ENCODE data around the gene TDRD12.

DNA sequence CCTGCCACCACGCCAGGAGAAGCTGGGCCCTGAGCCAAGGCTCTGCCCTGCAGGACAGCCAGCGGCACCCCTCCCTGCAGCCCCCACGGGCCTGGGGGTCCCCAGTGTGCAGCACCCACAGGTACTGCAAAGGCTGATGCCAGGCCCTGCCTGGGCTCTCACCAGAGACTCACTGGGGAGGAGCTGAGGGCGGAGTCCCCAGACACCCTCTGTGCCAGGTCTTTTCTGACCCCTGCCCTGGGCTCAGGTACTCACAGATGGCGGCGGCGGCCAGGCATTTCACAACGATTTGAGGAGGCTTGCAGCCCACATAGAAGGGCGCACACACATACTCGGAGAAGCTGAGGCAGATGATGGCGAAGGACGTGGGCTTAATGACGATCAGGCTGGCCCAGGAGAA lies 144.3 kb downstream of the TDRD12 start:
- no peak for TF ChIP-seq POLR2A (IDR thresholded peaks at IDR 0.05)
- TF ChIP-seq, protein P1, sequence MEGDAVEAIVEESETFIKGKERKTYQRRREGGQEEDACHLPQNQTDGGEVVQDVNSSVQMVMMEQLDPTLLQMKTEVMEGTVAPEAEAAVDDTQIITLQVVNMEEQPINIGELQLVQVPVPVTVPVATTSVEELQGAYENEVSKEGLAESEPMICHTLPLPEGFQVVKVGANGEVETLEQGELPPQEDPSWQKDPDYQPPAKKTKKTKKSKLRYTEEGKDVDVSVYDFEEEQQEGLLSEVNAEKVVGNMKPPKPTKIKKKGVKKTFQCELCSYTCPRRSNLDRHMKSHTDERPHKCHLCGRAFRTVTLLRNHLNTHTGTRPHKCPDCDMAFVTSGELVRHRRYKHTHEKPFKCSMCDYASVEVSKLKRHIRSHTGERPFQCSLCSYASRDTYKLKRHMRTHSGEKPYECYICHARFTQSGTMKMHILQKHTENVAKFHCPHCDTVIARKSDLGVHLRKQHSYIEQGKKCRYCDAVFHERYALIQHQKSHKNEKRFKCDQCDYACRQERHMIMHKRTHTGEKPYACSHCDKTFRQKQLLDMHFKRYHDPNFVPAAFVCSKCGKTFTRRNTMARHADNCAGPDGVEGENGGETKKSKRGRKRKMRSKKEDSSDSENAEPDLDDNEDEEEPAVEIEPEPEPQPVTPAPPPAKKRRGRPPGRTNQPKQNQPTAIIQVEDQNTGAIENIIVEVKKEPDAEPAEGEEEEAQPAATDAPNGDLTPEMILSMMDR (IDR thresholded peaks at IDR 0.05) = no peak
